Fibroblast of skin of back (primary cell): Measurements from ENCODE around the gene DNAJC11.
A peak's percentile ranks its signal among the peaks of the same experiment; 100 is the strongest.
"Not testable (repeated sequence)": the region's sequence is repeated elsewhere in the genome, so short reads cannot be mapped to it uniquely, and the experiment has no call there.

ENCODE experiments used
- DNase-seq: peaks from one replicate; pipeline ENCODE4 v3.0.0-alpha.2; 2013

Gene DNAJC11

GRCh38 chr1:6623269-6623965 lies 78.2 kb downstream of the DNAJC11 start:
- DNase-seq = no peak

GRCh38 chr1:6622396-6623152 lies 79.0 kb downstream of the DNAJC11 start:
- no peak for DNase-seq

GRCh38 chr1:6621429-6622391 lies 79.9 kb downstream of the DNAJC11 start:
- DNase-seq = no peak

GRCh38 chr1:6619045-6619444 lies 82.6 kb downstream of the DNAJC11 start:
- no peak for DNase-seq

GRCh38 chr1:6614929-6615785 lies 86.5 kb downstream of the DNAJC11 start:
- DNase-seq = no peak

- peak; percentile 48 for DNase-seq
These were observed 87.3 kb downstream of the DNAJC11 start for GRCh38 chr1:6614019-6614928.

GRCh38 chr1:6613361-6614018 lies 88.1 kb downstream of the DNAJC11 start, which contains the start of gene PHF13:
Gene PHF13 (plus strand): TSS chr1:6613731. CDS start chr1:6614067, 336 bp downstream.
- DNase-seq = peak; percentile 99

- no peak for DNase-seq
These were observed 88.8 kb downstream of the DNAJC11 start for GRCh38 chr1:6612641-6613360.

GRCh38 chr1:6603915-6604558 lies 97.6 kb downstream of the DNAJC11 start:
- peak; percentile 93 for DNase-seq

- peak; percentile 78 for DNase-seq
These were observed 98.2 kb downstream of the DNAJC11 start for GRCh38 chr1:6603238-6603914.

- peak; percentile 93 for DNase-seq
These were observed 98.9 kb downstream of the DNAJC11 start, which contains the start of gene KLHL21 for GRCh38 chr1:6602669-6603237. Gene KLHL21 (minus strand): TSS chr1:6602869. CDS start chr1:6602817, 52 bp downstream.

GRCh38 chr1:6601923-6602668 lies 99.5 kb downstream of the DNAJC11 start:
- DNase-seq = no peak

GRCh38 chr1:6601049-6601922 lies 100.3 kb downstream of the DNAJC11 start:
- peak; percentile 93 for DNase-seq

GRCh38 chr1:6600410-6601048 lies 101.1 kb downstream of the DNAJC11 start:
- no peak for DNase-seq

GRCh38 chr1:6599991-6600390 lies 101.6 kb downstream of the DNAJC11 start:
- not testable (repeated sequence) for DNase-seq
